SK-N-SH (cell line): Measurements from ENCODE around the gene DCUN1D2. TPM values are rescaled to one million over a fixed set of nuclear protein-coding genes. Genes with fewer than 3 reads are reported as not detected.
"Not testable (repeated sequence)": the region's sequence is repeated elsewhere in the genome, so short reads cannot be mapped to it uniquely, and the experiment has no call there.

ENCODE experiments used
- CTCF ChIA-PET: fragments of 300-600, 350-600 bp; formaldehyde crosslinking; extraction: SDS; loops from one replicate; lab custom pipeline; 2021; lab: Yijun Ruan, JAX
- POLR2A ChIA-PET: fragments of 350-600 bp; sonication (Branson Sonifier 250); formaldehyde crosslinking; extraction: SDS; loops from one replicate; lab custom pipeline; 2020; ENCODE audit warnings: antibody characterized with exemption, inconsistent platforms; lab: Yijun Ruan, JAX
- DNase-seq: peaks from one replicate; pipeline ENCODE4 v3.0.0; 2012
- H2AFZ ChIP-seq: fragments of 200-600 bp; sonication (generic); 2 replicates; pipeline ENCODE4 v1.8.1; 2016; ENCODE audit warnings: antibody characterized with exemption, mild to moderate bottlenecking, low read depth
- H3F3A ChIP-seq: fragments of 200-600 bp; sonication (generic); replicated peaks from 2 replicates; pipeline ENCODE3; 2016; ENCODE audit warnings: antibody characterized with exemption, mild to moderate bottlenecking; ENCODE audit not compliant: insufficient read depth
- H3K27ac ChIP-seq, 2 experiments: fragments of 200-500 bp in 1 of 2; fragments of 200-600 bp in 1 of 2; sonication (Bioruptor generic) in 1 of 2; sonication (generic), shearing (Covaris generic) in 1 of 2; 2 replicates each; pipeline versions ENCODE4 v1.5.1 to v1.6.1; 2014 to 2016; ENCODE audit warnings: low read depth in 2 of 2, inconsistent platforms in 1 of 2, low read length in 1 of 2, mild to moderate bottlenecking in 1 of 2, mixed read lengths in 1 of 2
- H3K27me3 ChIP-seq: fragments of 200-600 bp; sonication (generic), shearing (Covaris generic); 2 replicates; pipeline ENCODE4 v1.6.1; 2016; ENCODE audit warnings: mixed run types; ENCODE audit not compliant: insufficient read depth
- H3K36me3 ChIP-seq, 2 experiments: fragments of 200-500 bp in 1 of 2; fragments of 200-600 bp in 1 of 2; sonication (Bioruptor generic) in 1 of 2; sonication (generic) in 1 of 2; replicated peaks in 1 of 2; 2 replicates each; pipeline versions ENCODE3 to v1.5.1; 2014 to 2016; ENCODE audit warnings: low read length in 1 of 2, mild to moderate bottlenecking in 1 of 2; ENCODE audit not compliant: insufficient read depth in 2 of 2, control insufficient read depth in 1 of 2
- H3K4me1 ChIP-seq, 2 experiments: fragments of 200-500 bp in 1 of 2; fragments of 200-600 bp in 1 of 2; sonication (Bioruptor generic) in 1 of 2; sonication (generic), shearing (Covaris generic) in 1 of 2; 2 replicates each; pipeline versions ENCODE4 v1.5.1 to v1.6.1; 2014 to 2016; ENCODE audit warnings: low read depth in 1 of 2, low read length in 1 of 2, mixed run types in 1 of 2; ENCODE audit not compliant: insufficient read depth in 2 of 2, control insufficient read depth in 1 of 2
- H3K4me2 ChIP-seq: fragments of 200-600 bp; sonication (generic), shearing (Covaris generic); 2 replicates; pipeline ENCODE4 v1.6.1; 2017; ENCODE audit warnings: mixed run types
- H3K4me3 ChIP-seq, 2 experiments: fragments of 200-500 bp in 1 of 2; fragments of 200-600 bp in 1 of 2; sonication (Bioruptor generic) in 1 of 2; sonication (generic), shearing (Covaris generic) in 1 of 2; 2 replicates each; pipeline versions ENCODE4 v1.5.1 to v1.8.1; 2014 to 2016; ENCODE audit warnings: low read depth in 2 of 2, inconsistent platforms in 1 of 2, low read length in 1 of 2, mild to moderate bottlenecking in 1 of 2, mixed read lengths in 1 of 2, moderate library complexity in 1 of 2
- H3K79me2 ChIP-seq: fragments of 200-600 bp; sonication (generic); 2 replicates; pipeline ENCODE4 v1.8.1; 2017; ENCODE audit warnings: mild to moderate bottlenecking; ENCODE audit not compliant: insufficient read depth
- H3K9ac ChIP-seq: fragments of 200-600 bp; sonication (generic); 2 replicates; pipeline ENCODE4 v1.6.1; 2017; ENCODE audit warnings: mixed run types
- H3K9me2 ChIP-seq: fragments of 200-600 bp; sonication (generic); 2 replicates; pipeline ENCODE4 v1.6.1; 2017; ENCODE audit warnings: mixed run types
- H3K9me3 ChIP-seq: fragments of 200-600 bp; sonication (generic); 2 replicates; pipeline ENCODE4 v1.6.1; 2017; ENCODE audit warnings: mixed run types, mild to moderate bottlenecking, moderate library complexity
- H4K20me1 ChIP-seq: fragments of 200-600 bp; sonication (generic); 2 replicates; pipeline ENCODE4 v1.6.1; 2017; ENCODE audit warnings: mild to moderate bottlenecking, mixed run types; ENCODE audit not compliant: insufficient read depth
- EZH2phosphoT487 ChIP-seq: fragments of 200-600 bp; sonication (generic); IDR thresholded peaks from 2 replicates; pipeline ENCODE4 v1.6.1; 2017; ENCODE audit warnings: low read depth, mixed run types, mild to moderate bottlenecking, antibody characterized with exemption, moderate library complexity, borderline replicate concordance
- FOXM1 ChIP-seq: IDR thresholded peaks from 2 replicates; pipeline ENCODE4 v1.4.0; 2012; ENCODE audit warnings: low read depth, mild to moderate bottlenecking
- IRF3 ChIP-seq: fragments of 150-350 bp; IDR thresholded peaks from 2 replicates; pipeline ENCODE4 v1.6.1; 2016; ENCODE audit warnings: mild to moderate bottlenecking, low read depth, low read length
- JUND ChIP-seq: IDR thresholded peaks from 2 replicates; pipeline ENCODE4 v1.4.0; 2012
- MAX ChIP-seq: IDR thresholded peaks from 2 replicates; pipeline ENCODE4 v1.4.0; 2012; ENCODE audit warnings: low read depth
- MXI1 ChIP-seq: IDR thresholded peaks from 2 replicates; pipeline ENCODE4 v1.6.1; 2012; ENCODE audit warnings: mild to moderate bottlenecking, low read depth, low read length, improper control_type of control experiment
- RAD21 ChIP-seq: IDR thresholded peaks from 2 replicates; pipeline ENCODE4 v1.6.1; 2012; ENCODE audit warnings: mild to moderate bottlenecking, low read length
- RCOR1 ChIP-seq: fragments of 150-350 bp; IDR thresholded peaks from 2 replicates; pipeline ENCODE4 v1.6.1; 2017; ENCODE audit warnings: antibody characterized with exemption, low read length
- REST ChIP-seq: IDR thresholded peaks from 2 replicates; pipeline ENCODE4 v1.6.1; 2012; ENCODE audit warnings: mild to moderate bottlenecking, low read depth, low read length, moderate library complexity
- RFX5 ChIP-seq: IDR thresholded peaks from 2 replicates; pipeline ENCODE4 v1.6.1; 2012; ENCODE audit warnings: mild to moderate bottlenecking, improper control_type of control experiment, low read length
- RXRA ChIP-seq: IDR thresholded peaks from 2 replicates; pipeline ENCODE4 v1.4.0; 2012; ENCODE audit warnings: low read depth, mild to moderate bottlenecking, borderline replicate concordance
- TEAD4 ChIP-seq: IDR thresholded peaks from 2 replicates; pipeline ENCODE4 v1.4.0; 2012; ENCODE audit warnings: mild to moderate bottlenecking, borderline replicate concordance; ENCODE audit not compliant: insufficient read depth
- ZBTB33 ChIP-seq: IDR thresholded peaks from 2 replicates; pipeline ENCODE4 v1.4.0; 2012; ENCODE audit warnings: low read depth, borderline replicate concordance
- WGBS: methylation state at CpG from one replicate; pipeline ENCODE4 v1.1.6; 2017; ENCODE audit warnings: low lambda C conversion rate; 5-methylcytosine and 5-hydroxymethylcytosine counted together
- polyA plus RNA-seq, 3 experiments: library from polyadenylated mRNA; depleted of rRNA; stranded (reverse); fragments of >200 nt; gene quantifications; 2 replicates each; pipeline ENCODE4 v1.2.3, GENCODE V29; 2012

Gene DCUN1D2
- polyA plus RNA-seq, 1 of the 3 experiments (the other 2 are of a cell fraction): 11.0 TPM

- whole genome bisulfite sequencing: 90% methylated on average over 12 of the region's 12 CpGs
- Histone ChIP-seq H3K4me1 (no peaks in the 10 kb centered on the region; a peak in 1 of 4 replicates), H3K27ac (no peak overlapping the region), H3K36me3 (peaks cover 39 to 60% of the 10 kb centered on the region in 2 experiments), H3K9me2 (no peaks in the 10 kb centered on the region), H3F3A (no peaks in the 10 kb centered on the region), H4K20me1 (peaks cover 14% of the 10 kb centered on the region; the same call in 1 of the 2 replicates), H3K9ac (no peak overlapping the region), H3K27me3 (no peaks in the 10 kb centered on the region), H3K4me2 (no peak overlapping the region), H3K4me3 (no peak overlapping the region), H3K79me2 (peaks cover 46% of the 10 kb centered on the region; the same call in 1 of the 2 replicates), H2AFZ (no peak overlapping the region), H3K9me3 (no peaks in the 10 kb centered on the region)
- TF ChIP-seq REST (no peak), MXI1 (no peak), EZH2phosphoT487 (no peak), RXRA (no peak), TEAD4 (no peak), RFX5 (no peak), ZBTB33 (no peak), MAX (no peak), RAD21 (no peak), IRF3 (no peak), FOXM1 (no peak), RCOR1 (no peak), JUND (no peak)
- CTCF ChIA-PET: no interaction called here
- no peak for DNase-seq
- POLR2A ChIA-PET: no interaction called here
Observed at GRCh38 chr13:113526466-113527220, 36.1 kb upstream of the DCUN1D2 start.

GRCh38 chr13:113522438-113522837 lies 31.9 kb upstream of the DCUN1D2 start:
- CTCF ChIA-PET, POLR2A ChIA-PET, H3K9me3 ChIP-seq, H3K4me2 ChIP-seq, H3K4me1 ChIP-seq, H3K9me2 ChIP-seq, H3K9ac ChIP-seq, H3F3A ChIP-seq, H3K27ac ChIP-seq, H4K20me1 ChIP-seq, H3K4me3 ChIP-seq, H2AFZ ChIP-seq, DNase-seq, H3K27me3 ChIP-seq: not testable (repeated sequence)
- H3K36me3 ChIP-seq: peaks cover 27 to 37% of the 10 kb centered on the region in 2 experiments
- peaks cover 51% of the 10 kb centered on the region; the same call in 1 of the 2 replicates for H3K79me2 ChIP-seq
- 83% methylated on average over 12 of the region's 13 CpGs for WGBS
